GM18873 (cell line): ENCODE results near the gene HS6ST3.

Source experiments
- ATAC-seq: cut with Tn5 transposase; IDR thresholded peaks from one replicate; pipeline ENCODE4 v1.9.1; 2021; ENCODE audit warnings: mild to moderate bottlenecking, moderate library complexity, moderate number of reproducible peaks; ENCODE audit not compliant: unreplicated experiment, low FRiP score

The HS6ST3 gene

GRCh38 chr13:96294930-96295881 is 205.3 kb downstream of the HS6ST3 start:
- no peak for ATAC-seq

GRCh38 chr13:96297360-96297759 is 207.5 kb downstream of the HS6ST3 start:
- no peak for ATAC-seq

GRCh38 chr13:96299235-96299634 is 209.3 kb downstream of the HS6ST3 start:
- ATAC-seq, result no peak

- no peak for ATAC-seq
Observed at GRCh38 chr13:96308568-96308967, 218.7 kb downstream of the HS6ST3 start.

- no peak for ATAC-seq
Observed at GRCh38 chr13:96314974-96315373, 225.1 kb downstream of the HS6ST3 start.

- ATAC-seq, result no peak
Observed at GRCh38 chr13:96338030-96338429, 248.1 kb downstream of the HS6ST3 start.

GRCh38 chr13:96342286-96342685 is 252.4 kb downstream of the HS6ST3 start:
- ATAC-seq, result no peak

- ATAC-seq, result no peak
Observed at GRCh38 chr13:96342852-96343465, 253.1 kb downstream of the HS6ST3 start.

GRCh38 chr13:96346921-96347320 is 257.0 kb downstream of the HS6ST3 start:
- ATAC-seq, result no peak

GRCh38 chr13:96373597-96373996 is 283.7 kb downstream of the HS6ST3 start:
- no peak for ATAC-seq

- no peak for ATAC-seq
Observed at GRCh38 chr13:96377835-96378234, 287.9 kb downstream of the HS6ST3 start.

- no peak for ATAC-seq
Observed at GRCh38 chr13:96379967-96380366, 290.1 kb downstream of the HS6ST3 start.

- no peak for ATAC-seq
Observed at GRCh38 chr13:96381681-96382080, 291.8 kb downstream of the HS6ST3 start.

GRCh38 chr13:96388598-96388997 is 298.7 kb downstream of the HS6ST3 start:
- ATAC-seq, result no peak

GRCh38 chr13:96391606-96392005 is 301.7 kb downstream of the HS6ST3 start:
- no peak for ATAC-seq

- no peak for ATAC-seq
Observed at GRCh38 chr13:96397807-96398206, 307.9 kb downstream of the HS6ST3 start.

GRCh38 chr13:96398486-96398885 is 308.6 kb downstream of the HS6ST3 start:
- no peak for ATAC-seq

GRCh38 chr13:96403241-96403640 is 313.3 kb downstream of the HS6ST3 start:
- no peak for ATAC-seq

- no peak for ATAC-seq
Observed at GRCh38 chr13:96403651-96404050, 313.7 kb downstream of the HS6ST3 start.

- no peak for ATAC-seq
Observed at GRCh38 chr13:96415831-96416385, 326.0 kb downstream of the HS6ST3 start.

GRCh38 chr13:96417939-96418685 is 328.2 kb downstream of the HS6ST3 start:
- ATAC-seq, result no peak
